Transverse colon (tissue), 4 donors: Measurements from ENCODE around the gene BTLA. TPM values are rescaled to one million over a fixed set of nuclear protein-coding genes. Genes with fewer than 3 reads are reported as not detected.

Experiments
- DNase-seq: peaks from one replicate; pipeline ENCODE4 v3.0.0-alpha.2; 2019
- H3K27ac ChIP-seq, 4 donors: fragments of 200-600 bp; sonication (generic); 2 replicates each; pipeline ENCODE4 v1.5.1; 2016 to 2018; ENCODE audit warnings: inconsistent platforms in 4 of 4
- H3K27me3 ChIP-seq: fragments of 200-600 bp; sonication (generic); 2 replicates; pipeline ENCODE4 v1.5.1; 2017; ENCODE audit warnings: inconsistent platforms
- H3K36me3 ChIP-seq, 4 donors: fragments of 200-600 bp; sonication (generic); 2 replicates each; pipeline ENCODE4 v1.5.1; 2017 to 2019; ENCODE audit warnings: inconsistent platforms in 4 of 4
- H3K4me1 ChIP-seq, 4 donors: fragments of 200-600 bp; sonication (generic); 2 replicates each; pipeline ENCODE4 v1.5.1; 2017 to 2020; ENCODE audit warnings: inconsistent platforms in 4 of 4
- H3K4me3 ChIP-seq, 4 donors: fragments of 200-600 bp; sonication (generic); 1 replicate in 1 of 4; 2 replicates in 3 of 4; pipeline versions ENCODE4 v1.5.1 to v1.6.1; 2017 to 2019; ENCODE audit warnings: inconsistent platforms in 4 of 4
- H3K9me3 ChIP-seq, 2 donors: fragments of 200-600 bp; sonication (generic); 2 replicates each; pipeline ENCODE4 v1.5.1; 2017 to 2019; ENCODE audit warnings: inconsistent platforms in 2 of 2
- CTCF ChIP-seq, 5 experiments: fragments of 200-600 bp in 3 of 5; fragments of 450-650 bp in 2 of 5; sonication (generic) in 3 of 5; IDR thresholded peaks; 1 replicate in 2 of 5; 2 replicates in 3 of 5; pipeline ENCODE4 v1.5.1; 2016 to 2017; ENCODE audit warnings: antibody characterized with exemption in 5 of 5, inconsistent platforms in 3 of 5, mild to moderate bottlenecking in 2 of 5, moderate library complexity in 1 of 5
- EP300 ChIP-seq: sonication (generic); formaldehyde crosslinking; IDR thresholded peaks from one replicate; pipeline ENCODE4 v1.6.1; 2017; ENCODE audit warnings: antibody characterized with exemption, low read depth
- POLR2A ChIP-seq: fragments of 450-650 bp; IDR thresholded peaks from one replicate; pipeline ENCODE4 v1.6.1; 2016; ENCODE audit warnings: antibody characterized with exemption, mild to moderate bottlenecking, moderate library complexity
- POLR2AphosphoS5 ChIP-seq, 3 donors: sonication (generic); formaldehyde crosslinking; IDR thresholded peaks; one replicate each; pipeline ENCODE4 v1.6.1; 2016; ENCODE audit warnings: antibody characterized with exemption in 3 of 3
- WGBS, 2 donors: methylation state at CpG; one replicate each; pipeline ENCODE4 v1.1.5; 2018; ENCODE audit warnings: low coverage in 1 of 2; 5-methylcytosine and 5-hydroxymethylcytosine counted together
- in situ Hi-C, 4 donors: fragments of 200-750 bp; cut with MboI; loops; one replicate each; pipeline versions ENCODE4 v1.15.0 to v1.15.1; 2017; ENCODE audit warnings: low sequenced_read_pairs in 3 of 4, low pct_ligation_motif_present in 1 of 4, low pct_unique_long_range_greater_than_20kb in 1 of 4
- intact Hi-C: fragments of 100-400 bp; cut with DNase I; formaldehyde crosslinking; loops from one replicate; pipeline ENCODE4 v1.15.1; 2023; ENCODE audit warnings: low total_unique reads
- total RNA-seq, 4 donors: library from RNA; depleted of rRNA; stranded (reverse); fragments of >200 nt; gene quantifications; one replicate each; pipeline ENCODE4 v1.1.0, GENCODE V29; 2016

The BTLA gene
- total RNA-seq, 4 donors from 2014 or later, result 0.82 to 12.9 TPM; not detected in 2

- 40 to 56% methylated on average over 1 to 2 of the region's 2 CpGs for WGBS, 2 donors
- Histone ChIP-seq H3K9me3 (no peaks in the 10 kb centered on the region), H3K27ac (no peak overlapping the region), H3K4me3 (no peak overlapping the region), H3K27me3 (no peaks in the 10 kb centered on the region), H3K4me1 (no peaks in the 10 kb centered on the region), H3K36me3 (no peaks in the 10 kb centered on the region)
- TF ChIP-seq POLR2AphosphoS5 (IDR thresholded peaks at IDR 0.05) (no peak), POLR2A (no peak), EP300 (no peak), CTCF (IDR thresholded peaks at IDR 0.05) (no peak)
- intact Hi-C loops (no loop called here), in situ Hi-C loops (loop anchor here (25.0 kb wide), 2 partner anchors 369 to 394 kb away; partner anchors contain the start of gene GCSAM (in 2 of the 4))
- no peak for DNase-seq
Observed at GRCh38 chr3:112505907-112506306, 6.6 kb upstream of the BTLA start.

- no peaks in the 10 kb centered on the region for H3K4me1 ChIP-seq
- 75 to 80% methylated on average over 3 of the region's 3 CpGs for WGBS, 2 donors
- in situ Hi-C loops, result loop anchor here (25.0 kb wide), 2 partner anchors 367 to 392 kb away; partner anchors contain the start of gene GCSAM (in 2 of the 4)
Observed at GRCh38 chr3:112504123-112504522, 4.9 kb upstream of the BTLA start.

GRCh38 chr3:112503304-112503972 lies 4.2 kb upstream of the BTLA start:
- Histone ChIP-seq H3K4me3 (no peak overlapping the region), H3K27ac (no peak overlapping the region), H3K27me3 (no peaks in the 10 kb centered on the region), H3K4me1 (no peaks in the 10 kb centered on the region), H3K9me3 (no peaks in the 10 kb centered on the region), H3K36me3 (no peaks in the 10 kb centered on the region)
- DNase-seq, result no peak
- WGBS, 2 donors, result 100% methylated on average over 4 of the region's 4 CpGs; no CpG with 5 or more reads in 1 of the 2 donors
- intact Hi-C loops, result no loop called here
- in situ Hi-C loops, result loop anchor here (25.0 kb wide), 2 partner anchors 366 to 391 kb away; partner anchors contain the start of gene GCSAM (in 2 of the 4)
- no peak for TF ChIP-seq POLR2A
- TF ChIP-seq POLR2AphosphoS5 (IDR thresholded peaks at IDR 0.05), result no peak

More at GRCh38 chr3:112504123-112504522, 4.9 kb upstream of the BTLA start:
- Histone ChIP-seq H3K27me3 (no peaks in the 10 kb centered on the region), H3K36me3 (no peaks in the 10 kb centered on the region), H3K27ac (no peak overlapping the region), H3K4me3 (no peak overlapping the region), H3K9me3 (no peaks in the 10 kb centered on the region)
- intact Hi-C loops, result no loop called here
- TF ChIP-seq POLR2AphosphoS5 (IDR thresholded peaks at IDR 0.05) (no peak), EP300 (no peak), POLR2A (no peak), CTCF (IDR thresholded peaks at IDR 0.05) (no peak)
- DNase-seq, result no peak

GRCh38 chr3:112500621-112501020 lies 1.3 kb upstream of the BTLA start:
- Histone ChIP-seq H3K27me3 (no peaks in the 10 kb centered on the region), H3K27ac (no peak overlapping the region), H3K36me3 (no peaks in the 10 kb centered on the region), H3K9me3 (no peaks in the 10 kb centered on the region), H3K4me3 (no peak overlapping the region), H3K4me1 (no peaks in the 10 kb centered on the region)
- TF ChIP-seq EP300 (no peak), CTCF (IDR thresholded peaks at IDR 0.05) (no peak), POLR2AphosphoS5 (IDR thresholded peaks at IDR 0.05) (no peak), POLR2A (no peak)
- WGBS, 2 donors, result 93 to 94% methylated on average over 2 of the region's 2 CpGs
- DNase-seq, result no peak
- in situ Hi-C loops (loop anchor here (25.0 kb wide), 2 partner anchors 363 to 388 kb away; partner anchors contain the start of gene GCSAM (in 2 of the 4)), intact Hi-C loops (no loop called here)
